OCI-LY3 (cell line): ENCODE data around the gene OTOS.

Experiments
- CTCF ChIP-seq: fragments of 200-600, 300-600 bp; sonication (generic); IDR thresholded peaks from 2 replicates; pipeline ENCODE4 v1.5.1; 2014; ENCODE audit warnings: antibody characterized with exemption, low read length, low read depth
- EZH2phosphoT487 ChIP-seq: fragments of 200-600 bp; shearing (Covaris generic); IDR thresholded peaks from 2 replicates; pipeline ENCODE4 v1.6.1; 2018; ENCODE audit warnings: antibody characterized with exemption, mixed run types, low read depth

GRCh38 chr2:240166761-240167587 lies 26.5 kb upstream of the OTOS start:
- TF ChIP-seq CTCF, result no peak
- TF ChIP-seq EZH2phosphoT487, result no peak
